B cell (primary cell): ENCODE results near the gene FRMD4A. TPM values are rescaled to one million over a fixed set of nuclear protein-coding genes. Genes with fewer than 3 reads are reported as not detected.
A peak's percentile ranks its signal among the peaks of the same experiment; 100 is the strongest.

Experiments
- ATAC-seq: fragments of 200-7000 bp; cut with Tn5 transposase; one replicate; pipeline ENCODE4 v1.10.0; 2021; ENCODE audit warnings: low read depth, mild to moderate bottlenecking, moderate number of reproducible peaks, moderate library complexity
- CTCF ChIA-PET: fragments of 350-600 bp; sonication (Branson Sonifier 250); formaldehyde crosslinking; loops from one replicate; lab custom pipeline; 2021; ENCODE audit warnings: antibody characterized with exemption, inconsistent platforms; lab: Charles Lee
- POLR2A ChIA-PET: fragments of 350-600 bp; sonication (Branson Sonifier 250); formaldehyde crosslinking; loops from one replicate; lab custom pipeline; 2021; ENCODE audit warnings: antibody characterized with exemption; lab: Charles Lee
- DNase-seq: peaks from one replicate; pipeline ENCODE4 v3.0.0; 2013
- H2AFZ ChIP-seq: 2 replicates; pipeline ENCODE4 v1.6.1; 2012; ENCODE audit warnings: mild to moderate bottlenecking, low read depth, low read length; ENCODE audit not compliant: insufficient read depth, poor library complexity, severe bottlenecking
- H3K27ac ChIP-seq, 2 donors: 1 replicate in 1 of 2; 2 replicates in 1 of 2; pipeline ENCODE4 v1.5.1; 2012 to 2013; ENCODE audit warnings: low read length in 2 of 2, mild to moderate bottlenecking in 2 of 2, moderate library complexity in 1 of 2
- H3K27me3 ChIP-seq, 4 experiments: fragments of 200-600 bp in 1 of 4; sonication (generic) in 1 of 4; replicated peaks in 1 of 4; 1 replicate in 2 of 4; 2 replicates in 2 of 4; pipeline versions ENCODE4 v1.6.1 to v1.7.0; 2013 to 2016; ENCODE audit warnings: low read length in 3 of 4, mild to moderate bottlenecking in 2 of 4, mixed read lengths in 1 of 4, moderate library complexity in 1 of 4; ENCODE audit not compliant: insufficient read depth in 4 of 4, control insufficient read depth in 3 of 4; ENCODE audit errors: control extremely low read depth in 1 of 4
- H3K36me3 ChIP-seq, 2 experiments: replicated peaks in 1 of 2; 1 replicate in 1 of 2; 2 replicates in 1 of 2; pipeline versions ENCODE4 v1.6.1 to v1.7.1; 2013; ENCODE audit warnings: low read length in 1 of 2; ENCODE audit not compliant: insufficient read depth in 2 of 2, control insufficient read depth in 1 of 2; ENCODE audit errors: control extremely low read depth in 1 of 2, extremely low read depth in 1 of 2
- H3K4me1 ChIP-seq, 2 donors: fragments of 200-600 bp in 1 of 2; sonication (generic) in 1 of 2; 1 replicate in 1 of 2; 2 replicates in 1 of 2; pipeline versions ENCODE4 v1.5.1 to v1.6.1; 2013 to 2017; ENCODE audit warnings: low read length in 2 of 2; ENCODE audit not compliant: control insufficient read depth in 2 of 2, insufficient read depth in 2 of 2
- H3K4me2 ChIP-seq: replicated peaks from 2 replicates; pipeline ENCODE3; 2012; ENCODE audit warnings: mild to moderate bottlenecking, low read depth, low read length; ENCODE audit not compliant: poor library complexity, severe bottlenecking
- H3K4me3 ChIP-seq, 5 experiments: fragments of 200-600 bp in 1 of 5; sonication (generic) in 1 of 5; 1 replicate in 3 of 5; 2 replicates in 2 of 5; pipeline versions ENCODE4 v1.5.1 to v1.7.0; 2011 to 2016; ENCODE audit warnings: low read length in 4 of 5, mild to moderate bottlenecking in 4 of 5, low read depth in 2 of 5, control low read depth in 1 of 5, moderate library complexity in 1 of 5; ENCODE audit not compliant: insufficient read depth in 1 of 5; ENCODE audit errors: control extremely low read depth in 1 of 5, extremely low read depth in 1 of 5
- H3K79me2 ChIP-seq: fragments of 200-600 bp; sonication (generic); one replicate; pipeline ENCODE4 v1.6.0; 2016; ENCODE audit warnings: low read length; ENCODE audit not compliant: control insufficient read depth, insufficient read depth
- H3K9ac ChIP-seq: fragments of 200-600 bp; sonication (generic); 2 replicates; pipeline ENCODE4 v1.6.1; 2017; ENCODE audit warnings: mild to moderate bottlenecking, low read length, moderate library complexity
- H3K9me3 ChIP-seq, 3 donors: one replicate each; pipeline versions ENCODE4 v1.6.1 to v1.7.1; 2013; ENCODE audit warnings: low read length in 2 of 3; ENCODE audit not compliant: control insufficient read depth in 2 of 3, insufficient read depth in 1 of 3; ENCODE audit errors: control extremely low read depth in 1 of 3
- H4K20me1 ChIP-seq: 2 replicates; pipeline ENCODE4 v1.6.0; 2012; ENCODE audit warnings: mild to moderate bottlenecking, low read length; ENCODE audit not compliant: insufficient read depth, control insufficient read depth, poor library complexity, severe bottlenecking
- H3K27ac Mint-ChIP-seq: one replicate; pipeline ENCODE4 v1.8.0; 2021; ENCODE audit warnings: mixed read lengths
- H3K27me3 Mint-ChIP-seq: one replicate; pipeline ENCODE4 v1.8.0; 2021; ENCODE audit warnings: mixed read lengths
- H3K4me1 Mint-ChIP-seq: one replicate; pipeline ENCODE4 v1.8.0; 2021; ENCODE audit warnings: mixed read lengths
- H3K4me3 Mint-ChIP-seq: one replicate; pipeline ENCODE4 v1.8.0; 2021; ENCODE audit warnings: mixed read lengths
- H3K9me3 Mint-ChIP-seq: one replicate; pipeline ENCODE4 v1.8.0; 2022; ENCODE audit warnings: mixed read lengths; ENCODE audit not compliant: insufficient read depth
- EZH2 ChIP-seq: IDR thresholded peaks from 2 replicates; pipeline ENCODE4 v1.6.1; 2012; ENCODE audit warnings: borderline replicate concordance, low read depth, mild to moderate bottlenecking, moderate library complexity, low read length; ENCODE audit not compliant: insufficient read depth, poor library complexity, severe bottlenecking
- WGBS: methylation state at CpG from one replicate; pipeline ENCODE4 v1.1.5; 2013; ENCODE audit warnings: missing lambda C conversion rate; ENCODE audit not compliant: insufficient coverage; 5-methylcytosine and 5-hydroxymethylcytosine counted together
- intact Hi-C: fragments of 100-400 bp; cut with micrococcal nuclease; formaldehyde crosslinking; loops from one replicate; pipeline ENCODE4 v1.10.0; 2022
- polyA plus RNA-seq: library from polyadenylated mRNA; depleted of rRNA; stranded (reverse); fragments of >200 nt; gene quantifications from 2 replicates; pipeline ENCODE4 v1.2.3, GENCODE V29; 2012
- total RNA-seq, 2 donors: library from RNA; stranded (reverse); fragments of 120-200 nt in 1 of 2; gene quantifications; 1 replicate in 1 of 2; 2 replicates in 1 of 2; pipeline versions ENCODE4 v1.2.3 to v1.2.4, GENCODE V29; 2013 to 2022
- TF ChIP-seq, protein P1 (sequence below): fragments of 200-600 bp; IDR thresholded peaks from one replicate; pipeline ENCODE4 v1.8.0; 2022; ENCODE audit warnings: antibody characterized with exemption, mild to moderate bottlenecking

Gene FRMD4A
- total and polyA plus RNA-seq, 2 donors (not counting 1 experiment from before 2014, with no cell fraction given) = 0.76 to 3.4 TPM

DNA sequence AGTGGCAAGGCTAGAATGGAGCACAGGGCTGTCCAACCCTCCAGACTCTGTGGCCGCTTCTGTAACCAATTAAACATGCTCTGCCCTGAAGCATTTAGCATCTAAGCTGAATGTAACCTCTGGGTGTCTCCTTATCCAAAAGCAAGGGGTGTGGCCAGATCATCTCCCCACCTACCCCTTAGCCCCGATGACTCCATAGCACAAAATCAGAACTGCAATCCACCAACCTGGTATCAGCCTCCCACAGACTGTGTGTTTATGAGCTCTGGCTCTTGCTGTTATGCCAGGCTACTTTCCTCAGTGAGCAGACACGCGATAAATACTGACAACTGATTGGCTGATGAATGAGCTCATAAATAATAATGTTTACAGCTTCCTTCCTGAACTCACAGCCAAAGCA, 3.2 kb downstream of the FRMD4A start:
- no peaks in the 10 kb centered on the region for H3K4me1 ChIP-seq
- H3K9me3 ChIP-seq = no peaks in the 10 kb centered on the region
- Mint-ChIP-seq H3K4me1 (no peaks in the 10 kb centered on the region), H3K27me3 (peaks cover 50% of the 10 kb centered on the region), H3K9me3 (no peaks in the 10 kb centered on the region), H3K4me3 (no peak overlapping the region), H3K27ac (no peak overlapping the region)
- no peak overlapping the region for H3K27ac ChIP-seq
- ChIA-PET POLR2A (no interaction called here), CTCF (no interaction called here)
- 38% methylated on average over 2 of the region's 4 CpGs for WGBS
- no peak for ATAC-seq
- no peaks in the 10 kb centered on the region for H3K79me2 ChIP-seq
- no peaks in the 10 kb centered on the region for H4K20me1 ChIP-seq
- H2AFZ ChIP-seq = peak overlapping the region; percentile 30
- peaks cover 0 to 11% (median 5%) of the 10 kb centered on the region in 4 experiments for H3K27me3 ChIP-seq
- TF ChIP-seq, protein P1, sequence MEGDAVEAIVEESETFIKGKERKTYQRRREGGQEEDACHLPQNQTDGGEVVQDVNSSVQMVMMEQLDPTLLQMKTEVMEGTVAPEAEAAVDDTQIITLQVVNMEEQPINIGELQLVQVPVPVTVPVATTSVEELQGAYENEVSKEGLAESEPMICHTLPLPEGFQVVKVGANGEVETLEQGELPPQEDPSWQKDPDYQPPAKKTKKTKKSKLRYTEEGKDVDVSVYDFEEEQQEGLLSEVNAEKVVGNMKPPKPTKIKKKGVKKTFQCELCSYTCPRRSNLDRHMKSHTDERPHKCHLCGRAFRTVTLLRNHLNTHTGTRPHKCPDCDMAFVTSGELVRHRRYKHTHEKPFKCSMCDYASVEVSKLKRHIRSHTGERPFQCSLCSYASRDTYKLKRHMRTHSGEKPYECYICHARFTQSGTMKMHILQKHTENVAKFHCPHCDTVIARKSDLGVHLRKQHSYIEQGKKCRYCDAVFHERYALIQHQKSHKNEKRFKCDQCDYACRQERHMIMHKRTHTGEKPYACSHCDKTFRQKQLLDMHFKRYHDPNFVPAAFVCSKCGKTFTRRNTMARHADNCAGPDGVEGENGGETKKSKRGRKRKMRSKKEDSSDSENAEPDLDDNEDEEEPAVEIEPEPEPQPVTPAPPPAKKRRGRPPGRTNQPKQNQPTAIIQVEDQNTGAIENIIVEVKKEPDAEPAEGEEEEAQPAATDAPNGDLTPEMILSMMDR = no peak
- no peak for TF ChIP-seq EZH2
- no peak overlapping the region for H3K4me2 ChIP-seq
- no peak overlapping the region for H3K4me3 ChIP-seq
- no peak overlapping the region for H3K9ac ChIP-seq
- intact Hi-C loops = no loop called here
- DNase-seq = no peak
- no peaks in the 10 kb centered on the region for H3K36me3 ChIP-seq

DNA sequence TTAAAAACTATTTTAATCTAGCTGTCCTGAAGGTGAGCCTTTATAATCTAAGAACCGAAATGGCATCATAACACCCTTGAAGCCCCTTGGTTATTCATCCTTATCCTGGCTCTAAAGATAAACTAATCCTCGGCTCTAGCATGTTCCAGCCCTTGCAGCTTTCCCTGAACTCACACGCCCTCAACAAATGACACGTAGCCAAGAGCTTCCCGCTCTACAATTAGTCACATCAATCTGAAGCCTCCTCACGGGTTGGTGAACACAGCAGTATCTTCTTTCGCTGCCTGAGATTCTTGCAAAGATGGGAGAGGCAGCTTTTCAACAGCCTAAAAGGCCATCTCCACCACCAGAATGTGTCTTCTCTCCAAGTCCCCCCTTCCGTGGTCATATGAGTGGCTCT, 4.1 kb downstream of the FRMD4A start:
- H3K27ac Mint-ChIP-seq = no peak overlapping the region
- H4K20me1 ChIP-seq = no peaks in the 10 kb centered on the region
- TF ChIP-seq, protein P1 = no peak
- no peak for TF ChIP-seq EZH2
- H3K27me3 ChIP-seq = peaks cover 0 to 11% (median 5%) of the 10 kb centered on the region in 4 experiments
- no peak overlapping the region for H3K4me2 ChIP-seq
- no peaks in the 10 kb centered on the region for H3K9me3 ChIP-seq
- peaks cover 52% of the 10 kb centered on the region for H3K27me3 Mint-ChIP-seq
- 92% methylated on average over 8 of the region's 8 CpGs for WGBS
- no peaks in the 10 kb centered on the region for H3K79me2 ChIP-seq
- CTCF ChIA-PET = no interaction called here
- H3K4me3 Mint-ChIP-seq = no peak overlapping the region
- POLR2A ChIA-PET = no interaction called here
- intact Hi-C loops = no loop called here
- no peak overlapping the region for H3K9ac ChIP-seq
- no peak overlapping the region for H3K27ac ChIP-seq
- no peaks in the 10 kb centered on the region for H3K4me1 Mint-ChIP-seq
- no peak overlapping the region for H3K4me3 ChIP-seq
- no peak for DNase-seq
- no peaks in the 10 kb centered on the region for H3K4me1 ChIP-seq
- no peaks in the 10 kb centered on the region for H3K9me3 Mint-ChIP-seq
- H3K36me3 ChIP-seq = no peaks in the 10 kb centered on the region
- no peak overlapping the region for H2AFZ ChIP-seq
- ATAC-seq = no peak
